ENCODE measurements around the gene BCL2L11. TPM values are rescaled to one million over a fixed set of nuclear protein-coding genes. Genes with fewer than 3 reads are reported as not detected.

Gene BCL2L11
- total and polyA plus RNA-seq, 10 of the 15 experiments (the other 5 are each of a cell fraction or from before 2014, with no cell fraction given), result 0.29 to 10.1 (median 1.1) TPM

DNA sequence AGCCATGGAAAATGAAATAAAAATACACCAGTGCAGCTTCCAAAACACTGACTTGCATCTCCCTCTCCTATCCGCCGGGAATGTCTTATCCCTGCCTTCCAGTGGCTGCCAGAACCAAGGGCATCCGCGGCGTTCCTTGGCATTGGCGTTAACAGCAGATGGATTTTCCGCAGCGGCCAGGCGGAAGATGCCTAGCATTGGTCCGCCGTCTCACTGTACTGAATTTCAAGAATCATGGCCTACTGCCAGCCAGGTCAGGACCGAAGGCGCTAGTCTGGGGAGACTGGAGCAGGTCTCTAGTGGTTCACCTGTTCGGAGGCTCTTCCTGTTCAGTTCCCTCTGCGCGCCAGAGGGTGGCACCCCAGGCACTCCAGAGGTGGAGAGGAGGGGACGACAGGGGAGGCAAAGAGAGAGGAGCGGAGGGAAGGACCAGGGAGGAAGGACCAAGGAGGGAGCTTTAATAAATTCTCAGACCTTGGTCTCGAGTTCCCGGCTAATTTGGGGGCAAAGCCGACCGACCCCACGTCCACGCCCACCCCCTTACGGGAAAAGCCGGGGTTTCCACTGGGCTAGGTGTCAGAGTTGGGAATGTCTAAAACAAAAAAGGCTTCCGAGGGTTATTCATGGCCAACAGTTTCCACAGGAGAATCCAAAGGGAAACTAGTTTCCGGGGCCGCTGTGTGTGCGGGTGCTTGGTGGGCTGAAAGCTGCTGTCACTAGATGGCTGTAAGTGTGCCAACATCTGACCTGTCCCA lies 3.7 kb upstream of the BCL2L11 start (continued):
- TF ChIP-seq PML (IDR thresholded peaks at IDR 0.05; ENCODE audit: low read length) (no peak), RCOR1 (conservative IDR thresholded peaks at IDR 0.05; ENCODE audit: low read depth, low read length) (no peak), STAT1 (conservative IDR thresholded peaks at IDR 0.05) (no peak), TCF3 (IDR thresholded peaks at IDR 0.05; ENCODE audit: borderline replicate concordance, insufficient read depth, low read depth, low read length) (no peak), ZNF24 (IDR thresholded peaks at IDR 0.05) (0 out of 2 replicates have a peak, but pooled peaks have one; percentile 37), RFX5 (IDR thresholded peaks at IDR 0.05; ENCODE audit: low read depth, low read length) (no peak), FOXK2 (IDR thresholded peaks at IDR 0.05) (no peak), MXI1 (IDR thresholded peaks at IDR 0.05; ENCODE audit: low read depth, low read length) (no peak), KAT2A (conservative IDR thresholded peaks at IDR 0.05; ENCODE audit: control insufficient read depth, low read depth, low read length) (no peak), IKZF1 (conservative IDR thresholded peaks at IDR 0.05) (peak; percentile 57; the same call in 1 of the 2 replicates), YY1 (IDR thresholded peaks at IDR 0.05; ENCODE audit: low read depth, low read length) (peak; percentile 62), BHLHE40 (IDR thresholded peaks at IDR 0.05; ENCODE audit: borderline replicate concordance in 1 of 2, low read depth in 2 of 2, low read length in 1 of 2) (peak in 1 of 2 experiments; percentile 22; a peak in 1 of 4 replicates), POLR2AphosphoS5 (IDR thresholded peaks at IDR 0.05; ENCODE audit: low read length) (no peak), ETV6 (conservative IDR thresholded peaks at IDR 0.05 in 1 of 2, IDR thresholded peaks at IDR 0.05 in 1 of 2; ENCODE audit: borderline replicate concordance in 1 of 2, low read depth in 1 of 2) (no peak), EED (IDR thresholded peaks at IDR 0.05; ENCODE audit: low read depth) (no peak), RBBP5 (conservative IDR thresholded peaks at IDR 0.05) (no peak), GABPA (IDR thresholded peaks at IDR 0.05; ENCODE audit: low read depth) (no peak), SPI1 (IDR thresholded peaks at IDR 0.05; ENCODE audit: borderline replicate concordance, insufficient read depth, low read depth, low read length) (peak; percentile 17; the same call in 1 of the 2 replicates)
- TF ChIP-seq, protein P1, sequence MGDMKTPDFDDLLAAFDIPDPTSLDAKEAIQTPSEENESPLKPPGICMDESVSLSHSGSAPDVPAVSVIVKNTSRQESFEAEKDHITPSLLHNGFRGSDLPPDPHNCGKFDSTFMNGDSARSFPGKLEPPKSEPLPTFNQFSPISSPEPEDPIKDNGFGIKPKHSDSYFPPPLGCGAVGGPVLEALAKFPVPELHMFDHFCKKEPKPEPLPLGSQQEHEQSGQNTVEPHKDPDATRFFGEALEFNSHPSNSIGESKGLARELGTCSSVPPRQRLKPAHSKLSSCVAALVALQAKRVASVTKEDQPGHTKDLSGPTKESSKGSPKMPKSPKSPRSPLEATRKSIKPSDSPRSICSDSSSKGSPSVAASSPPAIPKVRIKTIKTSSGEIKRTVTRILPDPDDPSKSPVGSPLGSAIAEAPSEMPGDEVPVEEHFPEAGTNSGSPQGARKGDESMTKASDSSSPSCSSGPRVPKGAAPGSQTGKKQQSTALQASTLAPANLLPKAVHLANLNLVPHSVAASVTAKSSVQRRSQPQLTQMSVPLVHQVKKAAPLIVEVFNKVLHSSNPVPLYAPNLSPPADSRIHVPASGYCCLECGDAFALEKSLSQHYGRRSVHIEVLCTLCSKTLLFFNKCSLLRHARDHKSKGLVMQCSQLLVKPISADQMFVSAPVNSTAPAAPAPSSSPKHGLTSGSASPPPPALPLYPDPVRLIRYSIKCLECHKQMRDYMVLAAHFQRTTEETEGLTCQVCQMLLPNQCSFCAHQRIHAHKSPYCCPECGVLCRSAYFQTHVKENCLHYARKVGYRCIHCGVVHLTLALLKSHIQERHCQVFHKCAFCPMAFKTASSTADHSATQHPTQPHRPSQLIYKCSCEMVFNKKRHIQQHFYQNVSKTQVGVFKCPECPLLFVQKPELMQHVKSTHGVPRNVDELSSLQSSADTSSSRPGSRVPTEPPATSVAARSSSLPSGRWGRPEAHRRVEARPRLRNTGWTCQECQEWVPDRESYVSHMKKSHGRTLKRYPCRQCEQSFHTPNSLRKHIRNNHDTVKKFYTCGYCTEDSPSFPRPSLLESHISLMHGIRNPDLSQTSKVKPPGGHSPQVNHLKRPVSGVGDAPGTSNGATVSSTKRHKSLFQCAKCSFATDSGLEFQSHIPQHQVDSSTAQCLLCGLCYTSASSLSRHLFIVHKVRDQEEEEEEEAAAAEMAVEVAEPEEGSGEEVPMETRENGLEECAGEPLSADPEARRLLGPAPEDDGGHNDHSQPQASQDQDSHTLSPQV (IDR thresholded peaks at IDR 0.05), result no peak
- TF ChIP-seq, protein P2, sequence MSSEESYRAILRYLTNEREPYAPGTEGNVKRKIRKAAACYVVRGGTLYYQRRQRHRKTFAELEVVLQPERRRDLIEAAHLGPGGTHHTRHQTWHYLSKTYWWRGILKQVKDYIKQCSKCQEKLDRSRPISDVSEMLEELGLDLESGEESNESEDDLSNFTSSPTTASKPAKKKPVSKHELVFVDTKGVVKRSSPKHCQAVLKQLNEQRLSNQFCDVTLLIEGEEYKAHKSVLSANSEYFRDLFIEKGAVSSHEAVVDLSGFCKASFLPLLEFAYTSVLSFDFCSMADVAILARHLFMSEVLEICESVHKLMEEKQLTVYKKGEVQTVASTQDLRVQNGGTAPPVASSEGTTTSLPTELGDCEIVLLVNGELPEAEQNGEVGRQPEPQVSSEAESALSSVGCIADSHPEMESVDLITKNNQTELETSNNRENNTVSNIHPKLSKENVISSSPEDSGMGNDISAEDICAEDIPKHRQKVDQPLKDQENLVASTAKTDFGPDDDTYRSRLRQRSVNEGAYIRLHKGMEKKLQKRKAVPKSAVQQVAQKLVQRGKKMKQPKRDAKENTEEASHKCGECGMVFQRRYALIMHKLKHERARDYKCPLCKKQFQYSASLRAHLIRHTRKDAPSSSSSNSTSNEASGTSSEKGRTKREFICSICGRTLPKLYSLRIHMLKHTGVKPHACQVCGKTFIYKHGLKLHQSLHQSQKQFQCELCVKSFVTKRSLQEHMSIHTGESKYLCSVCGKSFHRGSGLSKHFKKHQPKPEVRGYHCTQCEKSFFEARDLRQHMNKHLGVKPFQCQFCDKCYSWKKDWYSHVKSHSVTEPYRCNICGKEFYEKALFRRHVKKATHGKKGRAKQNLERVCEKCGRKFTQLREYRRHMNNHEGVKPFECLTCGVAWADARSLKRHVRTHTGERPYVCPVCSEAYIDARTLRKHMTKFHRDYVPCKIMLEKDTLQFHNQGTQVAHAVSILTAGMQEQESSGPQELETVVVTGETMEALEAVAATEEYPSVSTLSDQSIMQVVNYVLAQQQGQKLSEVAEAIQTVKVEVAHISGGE (CRISPR knock-in tag; IDR thresholded peaks at IDR 0.05), result no peak
- TF ChIP-seq, protein P3, sequence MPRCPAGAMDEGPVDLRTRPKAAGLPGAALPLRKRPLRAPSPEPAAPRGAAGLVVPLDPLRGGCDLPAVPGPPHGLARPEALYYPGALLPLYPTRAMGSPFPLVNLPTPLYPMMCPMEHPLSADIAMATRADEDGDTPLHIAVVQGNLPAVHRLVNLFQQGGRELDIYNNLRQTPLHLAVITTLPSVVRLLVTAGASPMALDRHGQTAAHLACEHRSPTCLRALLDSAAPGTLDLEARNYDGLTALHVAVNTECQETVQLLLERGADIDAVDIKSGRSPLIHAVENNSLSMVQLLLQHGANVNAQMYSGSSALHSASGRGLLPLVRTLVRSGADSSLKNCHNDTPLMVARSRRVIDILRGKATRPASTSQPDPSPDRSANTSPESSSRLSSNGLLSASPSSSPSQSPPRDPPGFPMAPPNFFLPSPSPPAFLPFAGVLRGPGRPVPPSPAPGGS (IDR thresholded peaks at IDR 0.05; ENCODE audit: borderline replicate concordance, insufficient read depth, low read depth, low read length, poor library complexity, severe bottlenecking), result no peak

Data from GM12878 (cell line).